SH-SY5Y (cell line): ENCODE results near the gene SCAF8.

Experiments used
- GATA2 ChIP-seq: IDR thresholded peaks from 2 replicates; pipeline ENCODE4 v1.6.1; 2011; ENCODE audit warnings: mild to moderate bottlenecking, low read depth, low read length
- GATA3 ChIP-seq: IDR thresholded peaks from 2 replicates; pipeline ENCODE4 v1.6.1; 2011; ENCODE audit warnings: low read depth, mild to moderate bottlenecking, low read length, moderate library complexity

Gene SCAF8, protein sequence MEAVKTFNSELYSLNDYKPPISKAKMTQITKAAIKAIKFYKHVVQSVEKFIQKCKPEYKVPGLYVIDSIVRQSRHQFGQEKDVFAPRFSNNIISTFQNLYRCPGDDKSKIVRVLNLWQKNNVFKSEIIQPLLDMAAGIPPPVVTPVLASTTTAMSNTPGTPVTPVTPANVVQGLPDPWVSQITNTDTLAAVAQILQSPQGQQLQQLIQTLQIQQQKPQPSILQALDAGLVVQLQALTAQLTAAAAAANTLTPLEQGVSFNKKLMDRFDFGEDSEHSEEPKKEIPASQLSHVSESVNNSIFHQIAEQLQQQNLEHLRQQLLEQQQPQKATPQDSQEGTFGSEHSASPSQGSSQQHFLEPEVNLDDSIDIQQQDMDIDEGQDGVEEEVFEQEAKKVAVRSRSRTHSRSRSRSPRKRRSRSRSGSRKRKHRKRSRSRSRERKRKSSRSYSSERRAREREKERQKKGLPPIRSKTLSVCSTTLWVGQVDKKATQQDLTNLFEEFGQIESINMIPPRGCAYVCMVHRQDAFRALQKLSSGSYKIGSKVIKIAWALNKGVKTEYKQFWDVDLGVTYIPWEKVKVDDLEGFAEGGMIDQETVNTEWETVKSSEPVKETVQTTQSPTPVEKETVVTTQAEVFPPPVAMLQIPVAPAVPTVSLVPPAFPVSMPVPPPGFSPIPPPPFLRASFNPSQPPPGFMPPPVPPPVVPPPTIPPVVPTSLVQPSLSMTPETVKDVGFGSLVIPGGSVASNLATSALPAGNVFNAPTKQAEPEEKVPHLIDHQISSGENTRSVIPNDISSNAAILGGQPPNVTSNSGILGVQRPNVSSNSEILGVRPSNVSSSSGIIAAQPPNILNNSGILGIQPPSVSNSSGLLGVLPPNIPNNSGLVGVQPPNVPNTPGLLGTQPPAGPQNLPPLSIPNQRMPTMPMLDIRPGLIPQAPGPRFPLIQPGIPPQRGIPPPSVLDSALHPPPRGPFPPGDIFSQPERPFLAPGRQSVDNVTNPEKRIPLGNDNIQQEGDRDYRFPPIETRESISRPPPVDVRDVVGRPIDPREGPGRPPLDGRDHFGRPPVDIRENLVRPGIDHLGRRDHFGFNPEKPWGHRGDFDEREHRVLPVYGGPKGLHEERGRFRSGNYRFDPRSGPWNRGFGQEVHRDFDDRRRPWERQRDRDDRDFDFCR (N-terminal part only)

DNA sequence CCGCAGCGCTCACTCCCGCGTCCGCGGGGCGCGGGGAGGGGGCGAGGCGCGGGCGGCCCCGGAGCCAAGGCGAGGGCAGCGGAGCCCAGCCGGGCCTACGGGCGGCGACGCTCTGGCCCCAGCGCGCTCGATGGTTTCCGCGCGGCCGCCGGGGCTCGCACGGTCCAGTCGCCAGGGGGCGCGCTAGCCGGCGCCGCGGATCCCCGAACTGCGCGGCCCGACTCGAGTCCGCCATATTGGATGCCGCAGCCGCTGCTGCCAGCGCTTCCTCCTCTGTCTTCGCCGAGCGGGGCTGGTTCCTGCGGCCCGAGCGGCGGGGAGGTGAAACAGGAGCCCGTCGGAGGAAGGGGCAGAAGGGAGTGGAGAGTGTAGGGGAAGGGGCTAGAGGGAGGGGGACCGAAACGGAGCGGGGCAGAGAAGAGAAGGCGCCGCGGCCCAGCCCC lies at the start of gene SCAF8:
SCAF8 (plus strand) TSS at position 234 of the 443 bp plus-strand sequence. CDS start 485 bp downstream, outside the sequence.
- no peak for TF ChIP-seq GATA2
- no peak for TF ChIP-seq GATA3

GRCh38 chr6:154683756-154684523 lies 49.3 kb upstream of the SCAF8 start:
- no peak for TF ChIP-seq GATA3
- no peak for TF ChIP-seq GATA2

- TF ChIP-seq GATA2, result no peak
- TF ChIP-seq GATA3, result no peak
Measured at GRCh38 chr6:154686162-154686561, 47.1 kb upstream of the SCAF8 start.

DNA sequence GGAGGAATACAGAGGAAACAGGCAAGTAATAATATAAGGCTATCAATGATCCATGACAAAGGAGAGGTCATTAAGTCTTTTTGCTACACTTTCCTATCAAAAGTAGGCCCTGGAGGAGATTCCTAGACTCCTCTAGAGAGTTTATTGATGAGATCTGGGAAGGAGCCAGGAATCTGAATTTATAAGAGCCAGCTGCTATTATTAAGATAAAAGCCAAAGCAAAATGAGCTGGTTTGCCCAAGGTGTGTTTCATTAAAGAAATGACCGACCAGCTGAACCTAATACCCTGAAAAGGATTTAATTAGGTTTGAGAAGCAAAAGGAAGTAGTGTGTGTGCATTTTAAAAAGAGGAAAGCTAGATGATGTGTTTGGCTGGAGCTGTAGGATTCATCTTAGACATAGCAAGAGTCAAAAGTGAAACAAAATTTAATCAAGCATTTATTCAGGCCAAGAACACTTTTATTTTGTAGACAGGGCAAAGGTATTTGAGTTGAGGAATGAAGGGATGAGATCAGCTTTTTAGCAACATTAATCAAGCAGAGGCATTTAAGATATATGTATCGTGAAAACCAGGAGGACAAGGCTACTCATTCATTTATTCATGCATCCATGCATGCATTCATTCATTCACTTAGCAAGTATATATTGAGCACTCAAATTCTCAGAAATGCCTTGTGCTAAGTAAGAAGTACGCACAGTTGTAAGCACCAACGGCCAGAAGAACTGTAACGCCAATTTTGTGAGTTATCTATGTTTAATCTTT lies 43.5 kb upstream of the SCAF8 start:
- TF ChIP-seq GATA3 (no peak), GATA2 (no peak)

- TF ChIP-seq GATA3, result no peak
- TF ChIP-seq GATA2, result no peak
Measured at GRCh38 chr6:154690857-154691256, 42.4 kb upstream of the SCAF8 start.

- TF ChIP-seq GATA2 (no peak), GATA3 (no peak)
Measured at GRCh38 chr6:154696661-154697060, 36.6 kb upstream of the SCAF8 start.

GRCh38 chr6:154703124-154703523 lies 30.1 kb upstream of the SCAF8 start:
- TF ChIP-seq GATA3 (no peak), GATA2 (no peak)

- TF ChIP-seq GATA2 (no peak), GATA3 (no peak)
Measured at GRCh38 chr6:154705471-154706113, 27.6 kb upstream of the SCAF8 start.

DNA sequence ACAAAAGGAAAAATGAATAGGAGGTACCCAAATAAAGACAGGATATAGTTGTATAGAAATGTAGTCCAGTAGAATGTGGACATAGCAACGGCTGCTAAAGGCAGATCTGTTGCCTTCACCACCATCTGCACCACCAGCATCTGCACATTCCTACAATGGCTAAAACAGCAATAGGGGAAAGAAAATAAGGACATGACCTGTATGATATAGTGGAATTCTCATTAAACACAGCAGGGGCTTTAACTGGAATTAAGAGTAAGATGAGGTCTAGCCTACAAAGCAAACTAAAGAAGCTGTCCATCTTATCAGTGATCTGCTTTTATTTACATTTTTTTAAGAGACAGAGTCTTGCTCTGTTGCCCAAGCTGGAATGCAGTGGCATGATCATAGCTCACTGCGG lies 26.8 kb upstream of the SCAF8 start:
- TF ChIP-seq GATA3 (no peak), GATA2 (no peak)

DNA sequence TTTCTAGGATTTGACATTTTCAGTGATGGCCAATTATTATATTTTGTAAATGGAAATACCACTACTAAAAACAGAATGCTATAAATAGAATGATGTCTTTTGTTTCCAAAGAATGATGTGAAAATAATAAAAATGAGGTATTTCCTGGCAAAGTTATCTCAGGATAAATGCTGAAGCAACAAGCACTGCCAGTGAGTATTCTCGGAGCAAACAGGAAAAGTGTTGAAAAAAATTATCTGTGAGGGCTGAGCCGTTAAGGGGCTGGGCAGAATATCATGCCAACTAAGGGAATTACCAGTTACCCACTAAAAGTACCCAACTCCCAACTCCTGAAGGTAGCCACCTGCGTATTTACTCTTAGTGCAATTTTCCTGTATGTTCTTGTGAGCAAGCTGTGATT lies 23.6 kb upstream of the SCAF8 start:
- TF ChIP-seq GATA3 (no peak), GATA2 (no peak)

DNA sequence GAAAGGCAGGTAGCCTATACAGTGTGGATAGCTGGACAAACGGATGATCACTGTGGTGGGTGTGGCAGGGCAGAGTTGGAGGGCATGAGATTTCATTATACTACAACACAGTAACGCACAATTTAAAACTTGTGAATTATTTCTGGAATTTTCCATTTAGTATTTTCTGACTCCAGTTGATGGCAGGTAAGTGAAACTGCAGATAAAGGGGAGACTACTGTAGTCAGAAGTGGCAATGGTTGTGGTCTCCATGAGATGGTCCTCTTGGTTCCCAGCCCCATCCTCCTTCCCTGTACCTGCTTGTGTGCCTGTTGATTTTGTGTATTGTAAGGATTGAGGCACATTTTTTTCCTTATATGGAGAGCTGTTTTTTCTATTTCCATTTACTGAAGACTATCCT lies 22.5 kb upstream of the SCAF8 start:
- TF ChIP-seq GATA3, result no peak

- TF ChIP-seq GATA2 (no peak), GATA3 (no peak)
Measured at GRCh38 chr6:154715446-154715845, 17.8 kb upstream of the SCAF8 start.
